Mammary epithelial cell (primary cell): ENCODE measurements around the gene CCN2.

Experiments used
- CTCF ChIP-seq, 2 donors: IDR thresholded peaks in 1 of 2; conservative IDR thresholded peaks in 1 of 2; 2 replicates each; pipeline ENCODE4 v1.5.1; 2011 to 2012; ENCODE audit warnings: inconsistent platforms in 2 of 2, low read length in 2 of 2, mild to moderate bottlenecking in 2 of 2, control low read depth in 1 of 2, low read depth in 1 of 2; ENCODE audit not compliant: insufficient read depth in 1 of 2; ENCODE audit errors: extremely low read depth in 1 of 2
- EZH2 ChIP-seq: IDR thresholded peaks from 2 replicates; pipeline ENCODE4 v1.6.1; 2012; ENCODE audit warnings: low read length, inconsistent platforms, borderline replicate concordance

- TF ChIP-seq EZH2 (no peak), CTCF (conservative IDR thresholded peaks at IDR 0.05 in 1 of 2, IDR thresholded peaks at IDR 0.05 in 1 of 2; ENCODE audit: extremely low read depth in 1 of 2, insufficient read depth in 1 of 2, low read depth in 1 of 2, low read length in 2 of 2) (no peak)
Measured at GRCh38 chr6:131998255-131998982, 47.2 kb upstream of the CCN2 start.
